HUDEP-2 (cell line): Measurements from ENCODE around the gene PHF21B.
"Not testable (repeated sequence)": the region's sequence is repeated elsewhere in the genome, so short reads cannot be mapped to it uniquely, and the experiment has no call there.

Experiments
- DNase-seq, 76 experiments: peaks; one replicate each; lab custom pipeline; 2025; ENCODE audit not compliant: unreplicated experiment in 76 of 76; lab: John Stamatoyannopoulos, UW

PHF21B gene

GRCh38 chr22:45009606-45010531 is at the start of gene PHF21B:
Gene PHF21B, minus strand, starts transcription at chr22:45010005. Its CDS starts 456 bp downstream, at chr22:45009549.
- DNase-seq: no peak

GRCh38 chr22:45059296-45059695 is 49.5 kb upstream of the PHF21B start:
- no peak for DNase-seq

GRCh38 chr22:45058622-45058912 is 48.8 kb upstream of the PHF21B start:
- DNase-seq: no peak

GRCh38 chr22:45055936-45056335 is 46.1 kb upstream of the PHF21B start:
- no peak for DNase-seq

- no peak for DNase-seq
Observed at GRCh38 chr22:45053571-45053970, 43.8 kb upstream of the PHF21B start.

- DNase-seq: no peak
Observed at GRCh38 chr22:45053094-45053493, 43.3 kb upstream of the PHF21B start.

GRCh38 chr22:45052665-45053064 is 42.9 kb upstream of the PHF21B start:
- DNase-seq: not testable (repeated sequence)

- DNase-seq: no peak
Observed at GRCh38 chr22:45051946-45052345, 42.1 kb upstream of the PHF21B start.

- DNase-seq: no peak
Observed at GRCh38 chr22:45051419-45051818, 41.6 kb upstream of the PHF21B start.

GRCh38 chr22:45047260-45047659 is 37.5 kb upstream of the PHF21B start:
- no peak for DNase-seq

GRCh38 chr22:45045208-45045607 is 35.4 kb upstream of the PHF21B start:
- no peak for DNase-seq

- DNase-seq: no peak
Observed at GRCh38 chr22:45042263-45042662, 32.5 kb upstream of the PHF21B start.

GRCh38 chr22:45039133-45039532 is 29.3 kb upstream of the PHF21B start:
- DNase-seq: no peak

GRCh38 chr22:45036154-45036553 is 26.3 kb upstream of the PHF21B start:
- no peak for DNase-seq

- DNase-seq: no peak
Observed at GRCh38 chr22:45034821-45035220, 25.0 kb upstream of the PHF21B start.

GRCh38 chr22:45034156-45034555 is 24.4 kb upstream of the PHF21B start:
- no peak for DNase-seq

GRCh38 chr22:45033136-45033535 is 23.3 kb upstream of the PHF21B start:
- DNase-seq: no peak

- no peak for DNase-seq
Observed at GRCh38 chr22:45031629-45032403, 22.0 kb upstream of the PHF21B start.

GRCh38 chr22:45029501-45029900 is 19.7 kb upstream of the PHF21B start:
- no peak for DNase-seq

- no peak for DNase-seq
Observed at GRCh38 chr22:45026511-45026910, 16.7 kb upstream of the PHF21B start.

- no peak for DNase-seq
Observed at GRCh38 chr22:45023431-45023830, 13.6 kb upstream of the PHF21B start.
